Activated naive CD8-positive, alpha-beta T cell treated with anti-CD3 and anti-CD28 coated beads, Interleukin-2, amount 10 ng/mL, durations not matched to agents 7 days and 5 days (primary cell): ENCODE data around the gene FIP1L1. TPM values are rescaled to one million over a fixed set of nuclear protein-coding genes. Genes with fewer than 3 reads are reported as not detected.

Experiments used
- ATAC-seq: fragments of 150-1000 bp; cut with Tn5 transposase; one replicate; pipeline ENCODE4 v1.10.0; 2021; ENCODE audit warnings: low read depth, moderate library complexity
- POLR2A ChIA-PET: fragments of 350-600 bp; sonication (Branson Sonifier 250); formaldehyde crosslinking; loops from one replicate; lab custom pipeline; 2021; ENCODE audit warnings: antibody characterized with exemption; lab: Charles Lee
- DNase-seq: peaks from one replicate; pipeline ENCODE4 v3.0.0; 2021
- H3K27ac Mint-ChIP-seq: one replicate; pipeline ENCODE4 v1.8.0; 2022; ENCODE audit warnings: mild to moderate bottlenecking, mixed read lengths
- H3K27me3 Mint-ChIP-seq: one replicate; pipeline ENCODE4 v1.8.0; 2022; ENCODE audit warnings: mild to moderate bottlenecking, moderate library complexity, mixed read lengths
- H3K36me3 Mint-ChIP-seq: one replicate; pipeline ENCODE4 v1.8.0; 2021; ENCODE audit warnings: mild to moderate bottlenecking, mixed read lengths
- H3K4me1 Mint-ChIP-seq: one replicate; pipeline ENCODE4 v1.8.0; 2021; ENCODE audit warnings: mixed read lengths
- H3K4me3 Mint-ChIP-seq: one replicate; pipeline ENCODE4 v1.8.0; 2022; ENCODE audit warnings: mild to moderate bottlenecking, moderate library complexity, mixed read lengths
- H3K9me3 Mint-ChIP-seq: one replicate; pipeline ENCODE4 v1.8.0; 2021; ENCODE audit warnings: mixed read lengths
- total RNA-seq, 2 experiments: library from RNA; stranded (reverse); gene quantifications; one replicate each; pipeline ENCODE4 v1.2.3, GENCODE V29; 2021

The FIP1L1 gene
- total RNA-seq, 2 experiments from 2014 or later: 75.9 to 78.2 TPM

DNA sequence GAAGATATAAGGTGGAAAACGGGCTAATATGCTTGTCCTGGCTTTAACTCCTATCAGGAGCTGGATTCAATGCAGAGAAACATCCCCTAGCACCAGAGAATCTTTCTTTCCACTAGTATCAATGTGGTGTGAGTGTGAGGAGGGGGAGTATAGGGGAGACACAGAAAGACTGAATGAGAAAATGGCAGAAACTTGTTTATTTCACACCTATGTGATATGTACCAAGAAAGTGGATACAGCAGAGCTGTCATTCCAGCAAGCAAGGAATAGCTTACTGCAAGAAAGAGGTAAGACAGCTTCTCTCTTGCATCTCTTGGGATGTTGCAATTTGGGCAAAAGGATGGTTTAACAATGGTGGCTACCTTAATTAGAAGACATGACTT is 108.2 kb downstream of the FIP1L1 start:
- Mint-ChIP-seq H3K9me3 (peaks cover 1% of the 10 kb centered on the region), H3K27ac (no peak overlapping the region), H3K27me3 (peaks cover 28% of the 10 kb centered on the region), H3K36me3 (no peaks in the 10 kb centered on the region), H3K4me1 (no peaks in the 10 kb centered on the region), H3K4me3 (no peak overlapping the region)
- no peak for DNase-seq
- no peak for ATAC-seq
- POLR2A ChIA-PET: no interaction called here

- H3K4me1 Mint-ChIP-seq: no peaks in the 10 kb centered on the region
- no peak for ATAC-seq
- DNase-seq: no peak
- H3K27ac Mint-ChIP-seq: no peak overlapping the region
- peaks cover 25% of the 10 kb centered on the region for H3K27me3 Mint-ChIP-seq
- no peak overlapping the region for H3K4me3 Mint-ChIP-seq
- no peaks in the 10 kb centered on the region for H3K36me3 Mint-ChIP-seq
- peaks cover 1% of the 10 kb centered on the region for H3K9me3 Mint-ChIP-seq
- POLR2A ChIA-PET: no interaction called here
Observed at GRCh38 chr4:53487766-53488165, 110.3 kb downstream of the FIP1L1 start.

- Mint-ChIP-seq H3K9me3 (no peaks in the 10 kb centered on the region), H3K27me3 (peaks cover 25% of the 10 kb centered on the region), H3K4me3 (no peak overlapping the region), H3K36me3 (no peaks in the 10 kb centered on the region), H3K4me1 (no peaks in the 10 kb centered on the region), H3K27ac (no peak overlapping the region)
- DNase-seq (no peak), ATAC-seq (no peak)
- POLR2A ChIA-PET: no interaction called here
Observed at GRCh38 chr4:53489279-53489889, 111.9 kb downstream of the FIP1L1 start.

DNA sequence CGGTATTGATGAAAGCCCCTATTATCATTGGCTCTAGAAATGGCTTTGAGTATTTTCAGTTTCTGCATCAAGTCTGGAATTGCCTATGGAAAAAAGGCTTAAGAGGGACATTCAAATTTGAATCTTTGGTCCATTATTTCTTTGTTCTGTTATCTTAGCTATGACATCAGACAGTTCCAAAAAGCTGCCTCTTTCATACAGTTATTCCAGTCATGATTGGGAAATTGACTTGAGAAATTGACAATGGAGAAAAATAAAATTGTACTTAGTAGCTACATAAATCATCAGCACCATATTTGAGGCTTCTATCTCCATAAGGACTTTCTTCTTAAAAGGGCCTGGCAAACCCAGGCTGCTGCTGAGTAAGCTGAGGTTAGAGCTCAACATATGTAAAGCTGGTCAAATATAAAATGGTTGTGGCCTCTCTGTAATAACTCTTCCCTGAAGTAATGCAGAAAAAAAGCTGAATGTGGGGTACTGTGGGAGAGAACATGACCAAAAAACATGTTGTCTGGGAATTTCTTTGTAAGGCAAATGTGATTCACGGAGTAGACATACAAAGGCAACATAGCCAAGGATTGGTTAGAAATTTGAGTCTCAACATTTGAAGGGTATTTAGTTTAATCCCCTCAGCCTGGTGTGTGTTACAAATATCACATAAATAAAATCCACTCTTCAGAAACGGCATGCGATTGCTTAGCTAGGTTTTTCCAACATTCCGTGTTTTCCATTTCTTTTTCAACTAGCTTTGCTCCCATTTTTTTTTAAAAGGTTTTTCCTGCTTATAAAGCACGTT is 112.9 kb downstream of the FIP1L1 start:
- H3K27me3 Mint-ChIP-seq: peaks cover 25% of the 10 kb centered on the region
- H3K36me3 Mint-ChIP-seq: no peaks in the 10 kb centered on the region
- POLR2A ChIA-PET: no interaction called here
- no peak for DNase-seq
- no peaks in the 10 kb centered on the region for H3K9me3 Mint-ChIP-seq
- H3K4me1 Mint-ChIP-seq: no peaks in the 10 kb centered on the region
- H3K27ac Mint-ChIP-seq: no peak overlapping the region
- no peak for ATAC-seq
- H3K4me3 Mint-ChIP-seq: no peak overlapping the region

DNA sequence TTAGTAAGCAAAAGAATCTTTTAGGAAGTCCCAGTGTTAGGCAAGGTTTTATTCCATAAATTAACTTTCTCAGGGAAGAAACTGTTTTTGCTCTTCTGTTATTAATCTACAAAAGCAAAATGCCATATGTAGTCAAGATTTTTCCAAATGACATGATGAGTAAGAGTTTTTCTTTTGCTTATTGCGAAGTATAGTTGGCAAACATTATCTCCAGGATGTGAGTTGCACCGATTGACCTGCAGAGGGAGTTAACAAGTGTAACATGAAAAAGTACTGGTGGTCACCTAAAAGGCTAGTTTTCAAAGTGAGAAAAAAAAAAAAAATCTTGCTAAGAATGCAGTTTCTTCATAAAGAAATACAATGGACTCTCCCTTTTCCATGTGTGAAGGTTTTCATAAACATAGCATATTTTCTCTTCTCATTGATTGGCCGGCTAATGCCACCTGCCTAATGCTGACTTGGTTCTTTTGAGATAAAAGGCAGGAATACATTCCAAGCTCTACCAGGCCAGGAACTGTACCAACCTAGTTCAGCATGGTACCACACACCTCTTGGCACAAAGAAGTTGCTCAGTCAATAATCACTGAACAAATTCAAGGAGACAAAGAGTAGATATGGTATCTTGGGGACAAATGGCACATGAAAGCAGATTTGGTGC is 113.7 kb downstream of the FIP1L1 start:
- ATAC-seq (no peak), DNase-seq (no peak)
- Mint-ChIP-seq H3K36me3 (no peaks in the 10 kb centered on the region), H3K4me3 (no peak overlapping the region), H3K27me3 (peaks cover 25% of the 10 kb centered on the region), H3K4me1 (no peaks in the 10 kb centered on the region), H3K9me3 (no peaks in the 10 kb centered on the region), H3K27ac (no peak overlapping the region)
- POLR2A ChIA-PET: no interaction called here

- H3K27me3 Mint-ChIP-seq: peaks cover 14% of the 10 kb centered on the region
- no peaks in the 10 kb centered on the region for H3K9me3 Mint-ChIP-seq
- H3K36me3 Mint-ChIP-seq: no peaks in the 10 kb centered on the region
- no peak overlapping the region for H3K27ac Mint-ChIP-seq
- no peak for DNase-seq
- H3K4me3 Mint-ChIP-seq: no peak overlapping the region
- POLR2A ChIA-PET: no interaction called here
- H3K4me1 Mint-ChIP-seq: no peaks in the 10 kb centered on the region
- no peak for ATAC-seq
Observed at GRCh38 chr4:53494851-53495250, 117.4 kb downstream of the FIP1L1 start.

- H3K27ac Mint-ChIP-seq: no peak overlapping the region
- H3K4me1 Mint-ChIP-seq: no peaks in the 10 kb centered on the region
- no peaks in the 10 kb centered on the region for H3K36me3 Mint-ChIP-seq
- no peak for DNase-seq
- POLR2A ChIA-PET: no interaction called here
- H3K9me3 Mint-ChIP-seq: no peaks in the 10 kb centered on the region
- peaks cover 4% of the 10 kb centered on the region for H3K27me3 Mint-ChIP-seq
- no peak for ATAC-seq
- H3K4me3 Mint-ChIP-seq: no peak overlapping the region
Observed at GRCh38 chr4:53497487-53498244, 120.2 kb downstream of the FIP1L1 start.

DNA sequence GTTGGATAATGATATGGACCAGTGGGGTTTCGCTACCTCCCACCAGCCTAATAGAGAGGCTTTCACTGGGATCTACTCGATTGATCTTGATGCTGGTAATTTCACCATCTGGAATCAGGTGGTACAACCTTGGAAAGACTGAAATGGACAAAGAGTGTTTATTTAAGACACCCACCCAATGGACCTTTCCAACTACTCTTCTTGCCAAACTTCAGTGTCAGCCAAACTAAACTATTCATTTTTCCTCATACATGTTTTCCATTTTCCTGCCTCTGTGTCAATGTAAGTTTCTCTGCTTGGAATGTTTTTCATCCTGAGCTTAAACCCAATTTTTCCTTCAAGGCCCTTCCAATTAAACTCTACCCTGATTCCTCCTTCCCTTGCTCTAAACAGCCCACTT is 121.3 kb downstream of the FIP1L1 start:
- no peak overlapping the region for H3K27ac Mint-ChIP-seq
- no peak overlapping the region for H3K4me3 Mint-ChIP-seq
- ATAC-seq (no peak), DNase-seq (no peak)
- H3K4me1 Mint-ChIP-seq: no peaks in the 10 kb centered on the region
- H3K36me3 Mint-ChIP-seq: no peaks in the 10 kb centered on the region
- POLR2A ChIA-PET: no interaction called here
- peaks cover 4% of the 10 kb centered on the region for H3K27me3 Mint-ChIP-seq
- H3K9me3 Mint-ChIP-seq: no peaks in the 10 kb centered on the region

GRCh38 chr4:53499791-53500190 is 122.3 kb downstream of the FIP1L1 start:
- Mint-ChIP-seq H3K36me3 (no peaks in the 10 kb centered on the region), H3K4me3 (no peak overlapping the region), H3K27me3 (peaks cover 4% of the 10 kb centered on the region), H3K9me3 (no peaks in the 10 kb centered on the region), H3K27ac (no peak overlapping the region), H3K4me1 (no peaks in the 10 kb centered on the region)
- ATAC-seq (no peak), DNase-seq (no peak)
- POLR2A ChIA-PET: no interaction called here

DNA sequence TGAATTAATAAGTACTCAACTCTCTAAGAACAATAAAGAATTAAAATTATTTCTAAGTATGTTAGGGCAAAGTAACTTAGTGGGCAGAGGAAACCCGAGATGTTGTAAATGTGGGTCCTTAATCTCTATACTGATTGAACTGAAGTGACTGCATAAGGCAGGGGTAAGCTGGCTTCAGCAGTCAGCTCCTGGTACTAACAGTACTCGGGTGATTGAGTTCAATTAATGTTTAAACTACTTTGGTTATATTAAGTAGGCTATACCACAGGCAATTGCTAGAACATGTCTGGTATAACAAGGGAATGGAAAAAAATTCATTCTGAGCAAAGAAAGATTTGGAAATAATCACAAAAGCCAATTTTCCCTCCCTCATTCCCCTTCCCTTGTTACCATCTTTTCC is 123.1 kb downstream of the FIP1L1 start:
- Mint-ChIP-seq H3K4me1 (no peaks in the 10 kb centered on the region), H3K4me3 (no peak overlapping the region), H3K9me3 (no peaks in the 10 kb centered on the region), H3K27me3 (peaks cover 4% of the 10 kb centered on the region), H3K36me3 (no peaks in the 10 kb centered on the region), H3K27ac (no peak overlapping the region)
- POLR2A ChIA-PET: no interaction called here
- DNase-seq: no peak
- ATAC-seq: no peak

GRCh38 chr4:53501561-53501960 is 124.1 kb downstream of the FIP1L1 start:
- no peaks in the 10 kb centered on the region for H3K36me3 Mint-ChIP-seq
- no peak for ATAC-seq

DNA sequence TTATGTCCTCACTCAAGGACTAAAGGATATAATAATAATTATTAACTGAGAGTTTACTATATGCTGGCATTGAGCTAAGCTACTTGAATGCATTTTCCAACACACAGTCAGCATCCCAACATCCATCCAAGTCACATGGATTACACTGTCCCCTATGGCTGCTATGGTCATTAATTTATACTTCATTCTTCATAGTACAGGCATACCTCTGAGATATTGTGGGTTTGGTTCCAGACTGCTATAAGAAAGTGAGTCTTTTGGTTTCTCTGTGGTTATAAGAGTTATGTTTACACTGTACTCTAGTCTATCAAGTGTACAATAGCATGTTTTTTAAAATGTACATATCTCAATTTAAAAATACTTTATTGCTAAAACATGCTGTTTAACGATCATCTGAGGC is 124.7 kb downstream of the FIP1L1 start:
- Mint-ChIP-seq H3K4me3 (no peak overlapping the region), H3K36me3 (no peaks in the 10 kb centered on the region), H3K27ac (no peak overlapping the region), H3K4me1 (no peaks in the 10 kb centered on the region), H3K9me3 (no peaks in the 10 kb centered on the region), H3K27me3 (peaks cover 4% of the 10 kb centered on the region)
- ATAC-seq: no peak
- no peak for DNase-seq
- POLR2A ChIA-PET: no interaction called here

More at GRCh38 chr4:53501561-53501960, 124.1 kb downstream of the FIP1L1 start:
- Mint-ChIP-seq H3K27ac (no peak overlapping the region), H3K27me3 (peaks cover 4% of the 10 kb centered on the region), H3K4me1 (no peaks in the 10 kb centered on the region), H3K4me3 (no peak overlapping the region), H3K9me3 (no peaks in the 10 kb centered on the region)
- POLR2A ChIA-PET: no interaction called here
- DNase-seq: no peak

DNA sequence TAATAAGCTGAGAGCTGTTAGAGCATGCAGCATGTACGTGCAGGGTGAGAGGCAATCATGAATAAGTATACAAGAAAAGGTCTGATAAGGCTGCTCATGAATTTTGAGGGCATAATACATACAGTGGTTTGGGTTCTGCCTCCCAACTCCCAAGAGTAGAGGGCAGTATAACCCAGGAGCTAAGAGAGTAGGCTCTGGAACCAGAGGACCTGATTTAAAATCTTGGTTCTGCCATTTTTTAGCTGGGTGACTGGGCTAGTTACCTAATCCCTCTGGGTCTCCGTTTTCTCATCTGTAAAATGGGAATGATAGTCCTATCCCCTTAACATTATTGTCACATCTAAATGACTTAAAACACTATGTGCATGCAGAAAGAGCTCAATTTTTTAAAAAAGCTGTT is 128.5 kb downstream of the FIP1L1 start:
- H3K27ac Mint-ChIP-seq: no peak overlapping the region
- ATAC-seq (no peak), DNase-seq (no peak)
- H3K9me3 Mint-ChIP-seq: no peaks in the 10 kb centered on the region
- H3K36me3 Mint-ChIP-seq: no peaks in the 10 kb centered on the region
- peaks cover 3% of the 10 kb centered on the region for H3K27me3 Mint-ChIP-seq
- H3K4me3 Mint-ChIP-seq: no peak overlapping the region
- H3K4me1 Mint-ChIP-seq: no peaks in the 10 kb centered on the region
- POLR2A ChIA-PET: no interaction called here
